ENCODE results near the gene ITGAD. TPM values are rescaled to one million over a fixed set of nuclear protein-coding genes. Genes with fewer than 3 reads are reported as not detected.
A peak's percentile ranks its signal among the peaks of the same experiment; 100 is the strongest.
"Not testable (repeated sequence)": the region's sequence is repeated elsewhere in the genome, so short reads cannot be mapped to it uniquely, and the experiment has no call there.

The ITGAD gene
- polyA plus RNA-seq, 10 donors: 0.26 to 1.7 (median 0.48) TPM; not detected in 1

DNA sequence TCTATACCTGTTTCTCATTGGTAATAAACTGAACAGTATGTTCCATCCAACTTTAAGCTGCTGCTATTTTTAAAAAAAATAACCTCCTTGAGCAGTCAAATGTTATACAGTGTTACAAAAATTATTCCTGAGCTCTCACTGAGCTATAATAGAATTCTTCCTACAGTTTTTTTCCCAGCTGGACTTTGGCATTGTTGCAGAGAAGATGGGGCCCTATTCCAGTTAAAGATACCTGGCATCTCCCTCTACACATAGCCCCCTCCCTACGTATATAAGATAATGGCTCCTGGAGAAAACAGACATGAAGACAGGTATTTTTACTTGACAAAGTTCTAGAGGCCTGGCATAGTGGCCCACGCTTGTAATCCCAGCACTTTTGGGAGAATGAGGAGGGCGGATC, 36.7 kb downstream of the ITGAD start:
- DNase-seq: no peak

DNA sequence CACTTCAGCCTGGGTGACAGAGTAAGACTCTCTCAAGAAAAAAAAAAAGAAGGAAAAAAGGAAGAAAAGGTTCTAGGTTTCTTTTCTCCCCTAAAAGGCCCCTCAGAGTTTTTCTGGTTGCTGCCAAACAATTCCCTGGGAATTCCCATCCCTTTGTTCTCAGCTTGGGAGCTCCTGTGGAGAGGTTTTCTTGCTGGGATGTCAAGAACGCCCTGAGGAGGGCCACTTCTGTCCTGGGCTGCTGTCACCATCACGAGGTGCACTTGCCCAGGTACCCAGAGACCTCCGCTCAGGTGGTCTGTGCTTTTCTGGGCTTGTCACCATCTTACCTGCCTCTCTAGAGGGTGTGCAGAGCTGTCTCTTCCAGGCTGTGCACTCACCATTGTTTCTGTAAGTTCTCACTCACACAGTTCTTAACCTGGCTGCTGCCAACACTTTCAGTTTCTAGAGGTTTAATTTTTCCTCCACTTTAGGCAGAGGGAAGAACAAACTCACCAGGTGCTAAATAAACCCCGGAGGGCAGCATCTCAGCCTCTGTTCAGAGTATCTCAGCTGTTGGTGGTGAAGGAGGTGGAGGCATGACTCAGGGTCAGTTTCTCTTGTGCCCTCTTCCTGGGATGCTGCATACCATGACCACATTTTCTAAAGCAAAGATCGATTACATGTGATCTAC, 37.4 kb downstream of the ITGAD start:
- DNase-seq: no peak

DNA sequence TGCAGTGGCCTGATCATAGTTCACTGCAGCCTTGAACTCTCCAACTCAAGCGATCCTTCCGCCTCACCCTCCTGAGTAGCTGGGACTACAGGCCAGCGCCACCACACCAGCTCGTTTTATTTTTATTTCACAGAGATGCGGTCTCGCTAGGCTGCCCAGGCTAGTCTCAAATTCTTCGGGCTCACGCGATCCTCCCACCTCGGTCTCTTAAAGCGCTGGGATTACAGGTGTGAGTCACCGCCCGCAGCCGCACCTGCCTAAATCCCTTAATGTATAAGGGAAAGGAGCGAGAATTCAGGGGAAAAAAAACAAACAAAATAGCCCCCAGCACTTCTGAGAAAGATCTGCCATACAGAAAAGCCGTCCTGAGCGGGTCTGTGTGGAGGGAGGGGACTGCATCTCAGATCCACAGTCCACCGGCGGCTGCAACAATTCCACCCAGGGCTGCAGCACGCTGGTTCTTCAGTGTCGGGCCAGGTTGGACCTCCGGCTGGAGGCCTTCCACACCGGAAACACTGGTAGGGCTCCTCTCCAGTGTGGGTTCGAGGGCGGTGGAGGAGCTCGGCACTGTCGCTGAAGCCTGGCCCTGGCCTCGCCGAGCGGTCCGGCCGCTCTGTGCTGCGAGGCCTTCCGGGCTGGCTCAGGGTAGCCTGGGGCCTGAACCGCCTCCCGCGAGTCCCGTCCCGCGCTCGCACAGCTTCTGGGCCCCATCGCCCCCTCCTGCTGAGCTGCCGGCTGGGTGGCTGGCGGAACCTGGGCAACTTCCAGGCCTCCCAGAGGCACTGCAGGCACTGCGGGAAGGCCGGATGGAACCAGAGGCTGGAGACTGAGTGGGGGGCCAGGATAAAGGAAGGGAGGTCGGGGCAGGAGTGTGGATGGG, 42.4 kb downstream of the ITGAD start:
- DNase-seq: no peak

GRCh38 chr16:31436221-31437045, 43.3 kb downstream of the ITGAD start:
- no peak for DNase-seq

GRCh38 chr16:31438414-31438813, 45.3 kb downstream of the ITGAD start:
- no peak for DNase-seq

DNA sequence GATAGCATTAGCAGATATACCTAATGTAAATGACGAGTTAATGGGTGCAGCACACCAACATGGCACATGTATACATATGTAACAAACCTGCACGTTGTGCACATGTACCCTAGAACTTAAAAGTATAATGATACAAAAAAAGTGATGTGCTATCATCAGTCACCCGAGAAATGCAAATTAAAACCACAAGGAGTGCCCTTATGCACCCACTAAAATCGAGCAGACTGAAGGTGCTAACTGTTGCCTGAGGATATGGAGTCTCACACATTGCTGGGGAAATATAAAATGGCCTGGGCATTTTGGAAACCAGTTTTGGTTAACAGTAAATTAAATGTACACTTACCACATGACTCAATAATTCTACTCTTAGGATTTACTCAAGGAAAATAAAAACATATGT, 45.9 kb downstream of the ITGAD start:
- not testable (repeated sequence) for DNase-seq

GRCh38 chr16:31439519-31439918, 46.4 kb downstream of the ITGAD start:
- DNase-seq: no peak

- no peak for DNase-seq
These were observed 47.5 kb downstream of the ITGAD start for GRCh38 chr16:31440516-31441184.

- DNase-seq: no peak
These were observed 48.8 kb downstream of the ITGAD start for GRCh38 chr16:31441956-31442355.

GRCh38 chr16:31445931-31446330, 52.8 kb downstream of the ITGAD start:
- DNase-seq: not testable (repeated sequence)

- DNase-seq: no peak
These were observed 58.1 kb downstream of the ITGAD start for GRCh38 chr16:31451201-31451600.

DNA sequence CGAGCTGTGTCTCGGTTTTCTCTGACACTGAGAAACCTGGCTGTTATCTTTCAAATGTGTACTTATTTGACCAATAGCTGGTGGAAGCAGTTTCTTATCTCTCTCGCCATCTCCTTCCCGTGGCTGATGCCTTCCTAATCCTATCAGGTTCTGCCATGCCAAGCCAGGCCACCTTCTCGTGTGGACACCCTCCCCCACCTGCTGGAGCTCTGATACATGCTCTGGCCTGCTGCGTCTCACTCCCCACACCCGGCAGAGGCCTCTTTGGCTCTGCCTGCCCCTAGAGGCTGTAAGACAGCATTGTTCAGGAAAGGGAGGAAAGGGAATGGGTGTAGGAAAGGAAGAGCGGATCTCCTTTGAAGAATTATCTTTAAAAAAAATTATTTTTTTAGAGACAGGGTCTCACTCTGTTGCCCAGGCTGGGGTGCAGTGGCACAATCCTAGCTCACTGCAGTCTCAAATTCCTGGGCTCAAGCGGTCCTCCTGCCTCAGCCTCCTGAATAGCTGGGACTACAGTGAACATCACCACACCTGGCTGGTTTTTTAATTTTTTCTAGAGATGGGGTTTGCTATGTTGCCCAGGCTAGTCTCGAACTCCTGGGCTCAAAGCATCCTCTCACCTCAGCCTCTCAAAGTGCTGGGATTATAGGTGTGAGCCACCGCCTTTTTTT, 58.7 kb downstream of the ITGAD start:
- peak in 1 of 3 donors; percentile 57 for DNase-seq

DNA sequence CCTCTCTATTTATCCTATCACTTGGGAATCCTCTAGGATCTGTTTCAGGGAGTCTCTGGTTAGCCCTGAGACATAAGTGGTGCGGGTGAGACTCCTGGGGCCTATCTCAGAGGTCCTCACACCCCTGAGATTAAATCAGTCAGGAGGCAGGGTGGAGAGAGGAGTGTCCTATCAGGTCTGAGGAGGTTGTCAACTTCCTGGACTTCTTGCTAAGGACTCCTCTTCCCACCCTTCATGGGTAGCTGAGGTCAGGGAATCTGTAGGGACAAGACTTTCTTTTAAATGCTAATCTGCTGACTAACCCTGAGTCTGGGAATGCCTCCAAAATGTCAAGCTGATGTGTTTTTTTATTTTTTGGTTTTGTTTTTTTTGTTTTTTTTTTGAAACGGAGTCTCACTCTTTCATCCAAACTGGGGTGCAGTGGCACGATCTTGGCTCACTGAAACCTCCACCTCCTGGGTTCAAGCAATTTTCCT, 59.5 kb downstream of the ITGAD start:
- peak in 1 of 3 donors; percentile 67 for DNase-seq

DNA sequence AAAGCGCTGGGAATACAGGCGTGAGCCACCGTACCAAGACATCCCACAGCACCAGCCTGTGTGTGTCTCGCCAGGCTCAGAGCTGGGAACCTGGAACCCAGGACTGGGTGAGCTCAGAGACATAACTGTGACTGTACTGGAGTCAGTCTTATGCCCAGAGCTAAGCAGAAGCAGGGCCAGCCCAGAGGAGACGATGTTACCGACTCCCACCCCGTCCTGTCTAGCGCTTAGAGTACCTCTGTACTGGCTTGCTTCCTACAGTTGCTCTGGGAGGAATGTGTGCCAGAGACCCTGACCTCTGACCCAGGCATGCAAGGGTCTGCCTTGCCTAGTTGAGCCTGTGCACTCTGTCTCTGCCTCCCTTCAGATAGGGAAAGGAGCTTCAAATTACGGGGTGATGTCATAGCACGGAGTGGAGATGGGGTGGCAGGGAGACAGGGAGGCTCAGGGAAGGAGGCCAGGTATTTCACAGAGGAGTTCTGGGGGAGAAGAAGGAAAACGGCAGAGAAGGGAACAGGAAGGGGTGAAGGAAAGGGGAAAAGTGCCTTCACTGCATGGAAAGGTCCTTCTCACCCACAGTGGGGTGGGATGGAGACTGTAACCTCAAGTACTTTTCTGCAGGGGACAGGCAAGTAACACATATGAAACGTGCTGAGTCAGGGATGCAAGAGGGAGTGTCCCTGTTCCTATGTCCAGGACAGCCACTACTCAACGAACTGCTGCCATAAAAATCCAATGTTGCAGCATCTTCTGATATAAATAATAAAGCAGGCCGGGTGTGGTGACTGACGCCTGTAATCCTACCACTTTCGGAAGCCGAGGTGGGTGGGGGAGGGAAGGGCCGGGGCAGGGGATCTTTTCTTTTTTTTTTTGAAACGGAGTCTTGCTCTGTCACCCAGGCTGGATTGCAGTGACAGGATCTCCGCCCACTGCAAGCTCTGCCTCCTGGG, 60.4 kb downstream of the ITGAD start:
- DNase-seq: peak in 1 of 3 donors; percentile 67

- DNase-seq: no peak
These were observed 62.6 kb downstream of the ITGAD start for GRCh38 chr16:31455601-31456314.

- DNase-seq: no peak
These were observed 63.8 kb downstream of the ITGAD start for GRCh38 chr16:31456988-31457360.

DNA sequence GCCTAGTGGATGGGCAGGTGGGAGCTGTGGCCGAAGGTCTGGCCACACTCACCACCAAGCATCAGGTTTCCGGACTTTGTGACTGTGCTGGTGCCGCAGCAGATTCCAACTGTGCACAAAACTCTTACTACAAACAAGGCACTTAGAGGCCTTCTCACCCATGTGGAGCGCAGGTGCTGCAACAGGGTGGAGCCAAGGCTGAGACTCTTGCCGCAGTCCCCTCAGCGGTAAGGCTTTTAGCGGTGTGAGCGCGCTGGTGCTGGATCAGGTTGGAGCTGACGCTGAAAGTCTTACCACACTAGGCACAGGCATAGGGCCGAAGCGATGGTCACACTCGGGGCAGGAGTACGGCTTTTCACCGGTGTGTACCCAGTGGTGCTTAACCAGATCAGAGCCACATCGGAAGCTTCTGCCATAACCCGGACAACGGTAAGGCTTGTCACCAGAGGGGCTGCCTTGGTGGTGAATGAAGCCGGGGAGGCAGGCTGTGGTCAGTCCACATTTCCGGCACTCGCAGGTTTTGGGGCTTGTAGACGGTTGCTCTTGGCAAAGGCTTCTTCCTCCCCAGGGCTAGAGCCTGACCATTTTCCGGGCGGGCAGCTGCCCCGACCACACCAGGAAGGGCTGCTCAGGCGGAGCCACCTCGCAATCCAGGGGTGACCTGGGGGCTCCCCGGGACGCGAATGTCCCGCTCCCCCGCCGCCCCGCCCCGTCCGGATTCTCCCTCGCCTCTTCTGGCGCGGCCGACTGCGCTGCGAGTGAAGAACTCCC, 65.1 kb downstream of the ITGAD start:
- DNase-seq: no peak

All from muscle of back (tissue), 11 donors.